ENCODE data around the gene NPHP3. TPM values are rescaled to one million over a fixed set of nuclear protein-coding genes. Genes with fewer than 3 reads are reported as not detected.
A peak's percentile ranks its signal among the peaks of the same experiment; 100 is the strongest.

The NPHP3 gene
- total and polyA plus RNA-seq, 8 donors = 3.9 to 213 (median 28.8) TPM

GRCh38 chr3:132659000-132659364 lies 63.2 kb downstream of the NPHP3 start:
- WGBS, 5 donors = 9 to 14% (median 11%) methylated on average over 7 of the region's 7 CpGs
- no peak for DNase-seq
- TF ChIP-seq, protein P1, sequence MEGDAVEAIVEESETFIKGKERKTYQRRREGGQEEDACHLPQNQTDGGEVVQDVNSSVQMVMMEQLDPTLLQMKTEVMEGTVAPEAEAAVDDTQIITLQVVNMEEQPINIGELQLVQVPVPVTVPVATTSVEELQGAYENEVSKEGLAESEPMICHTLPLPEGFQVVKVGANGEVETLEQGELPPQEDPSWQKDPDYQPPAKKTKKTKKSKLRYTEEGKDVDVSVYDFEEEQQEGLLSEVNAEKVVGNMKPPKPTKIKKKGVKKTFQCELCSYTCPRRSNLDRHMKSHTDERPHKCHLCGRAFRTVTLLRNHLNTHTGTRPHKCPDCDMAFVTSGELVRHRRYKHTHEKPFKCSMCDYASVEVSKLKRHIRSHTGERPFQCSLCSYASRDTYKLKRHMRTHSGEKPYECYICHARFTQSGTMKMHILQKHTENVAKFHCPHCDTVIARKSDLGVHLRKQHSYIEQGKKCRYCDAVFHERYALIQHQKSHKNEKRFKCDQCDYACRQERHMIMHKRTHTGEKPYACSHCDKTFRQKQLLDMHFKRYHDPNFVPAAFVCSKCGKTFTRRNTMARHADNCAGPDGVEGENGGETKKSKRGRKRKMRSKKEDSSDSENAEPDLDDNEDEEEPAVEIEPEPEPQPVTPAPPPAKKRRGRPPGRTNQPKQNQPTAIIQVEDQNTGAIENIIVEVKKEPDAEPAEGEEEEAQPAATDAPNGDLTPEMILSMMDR (IDR thresholded peaks at IDR 0.05) = no peak
- TF ChIP-seq EP300 (IDR thresholded peaks at IDR 0.05) (no peak), POLR2A (IDR thresholded peaks at IDR 0.05) (no peak), POLR2AphosphoS5 (IDR thresholded peaks at IDR 0.05) (no peak)
- H3K27me3 ChIP-seq = no peaks in the 10 kb centered on the region
- H3K4me3 ChIP-seq = peak overlapping the region; percentile 63 to 91 (median 84)
- H3K4me1 ChIP-seq = peaks cover 21 to 58% (median 42%) of the 10 kb centered on the region in 4 donors
- intact Hi-C loops (cut with DNase I; ENCODE audit: low total_unique reads) = no loop called here
- H3K9me3 ChIP-seq = no peaks in the 10 kb centered on the region
- peak overlapping the region in 4 of 5 donors; percentile 87 to 94 (median 92) for H3K27ac ChIP-seq
- no peaks in the 10 kb centered on the region for H3K36me3 ChIP-seq

GRCh38 chr3:132657869-132658747 lies 64.1 kb downstream of the NPHP3 start:
- intact Hi-C loops (cut with DNase I; ENCODE audit: low total_unique reads) = no loop called here
- 85 to 90% (median 87%) methylated on average over 8 of the region's 8 CpGs for WGBS, 5 donors
- Histone ChIP-seq H3K36me3 (no peaks in the 10 kb centered on the region), H3K27me3 (no peaks in the 10 kb centered on the region), H3K4me1 (peaks cover 18 to 52% (median 39%) of the 10 kb centered on the region in 4 donors), H3K4me3 (peak overlapping the region in 1 of 4 donors; percentile 63), H3K27ac (peak overlapping the region in 1 of 5 donors; percentile 92), H3K9me3 (no peaks in the 10 kb centered on the region)
- no peak for DNase-seq
- no peak for TF ChIP-seq EP300 (IDR thresholded peaks at IDR 0.05)
- TF ChIP-seq POLR2A (IDR thresholded peaks at IDR 0.05) = no peak
- TF ChIP-seq POLR2AphosphoS5 (IDR thresholded peaks at IDR 0.05) = no peak
- TF ChIP-seq, protein P1 (IDR thresholded peaks at IDR 0.05) = no peak

DNA sequence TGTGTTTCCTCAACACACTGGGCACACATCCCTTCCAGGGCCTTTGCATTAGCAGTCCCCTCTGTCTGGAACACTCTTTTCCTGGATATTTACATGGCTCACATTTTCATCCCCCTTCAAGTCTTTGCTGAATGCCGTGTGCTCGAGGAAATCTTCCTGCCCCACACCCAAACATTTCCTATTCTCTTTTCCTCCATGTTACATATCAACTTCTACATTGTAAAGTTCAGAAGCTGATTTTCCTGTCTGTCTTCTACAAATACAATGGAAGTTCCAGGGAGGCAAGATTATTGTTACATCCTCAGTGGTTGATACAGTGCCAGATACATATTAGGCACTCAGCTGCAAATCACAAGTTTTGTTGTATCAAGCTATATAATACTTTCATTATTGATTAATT lies 66.7 kb downstream of the NPHP3 start:
- Histone ChIP-seq H3K4me1 (peaks cover 6 to 31% (median 17%) of the 10 kb centered on the region in 4 donors), H3K4me3 (no peak overlapping the region), H3K36me3 (no peaks in the 10 kb centered on the region), H3K27me3 (no peaks in the 10 kb centered on the region), H3K27ac (no peak overlapping the region), H3K9me3 (no peaks in the 10 kb centered on the region)
- 68 to 94% (median 80%) methylated on average over 2 of the region's 2 CpGs for WGBS, 5 donors
- TF ChIP-seq POLR2A (IDR thresholded peaks at IDR 0.05) (no peak), EP300 (IDR thresholded peaks at IDR 0.05) (no peak), POLR2AphosphoS5 (IDR thresholded peaks at IDR 0.05) (no peak)
- TF ChIP-seq, protein P1 (IDR thresholded peaks at IDR 0.05) = no peak
- DNase-seq = no peak
- intact Hi-C loops (cut with DNase I; ENCODE audit: low total_unique reads) = no loop called here

GRCh38 chr3:132654721-132655120 lies 67.5 kb downstream of the NPHP3 start:
- H3K4me1 ChIP-seq = peaks cover 6 to 31% (median 17%) of the 10 kb centered on the region in 4 donors
- no peak for DNase-seq
- H3K9me3 ChIP-seq = no peaks in the 10 kb centered on the region
- WGBS, 5 donors = 75 to 90% (median 88%) methylated on average over 5 of the region's 5 CpGs
- no peaks in the 10 kb centered on the region for H3K27me3 ChIP-seq
- H3K27ac ChIP-seq = no peak overlapping the region
- intact Hi-C loops (cut with DNase I; ENCODE audit: low total_unique reads) = no loop called here
- no peak overlapping the region for H3K4me3 ChIP-seq
- TF ChIP-seq POLR2AphosphoS5 (IDR thresholded peaks at IDR 0.05) (no peak), POLR2A (IDR thresholded peaks at IDR 0.05) (no peak), EP300 (IDR thresholded peaks at IDR 0.05) (no peak)
- TF ChIP-seq, protein P1 (IDR thresholded peaks at IDR 0.05) = no peak
- no peaks in the 10 kb centered on the region for H3K36me3 ChIP-seq
